GM12873 (cell line): ENCODE results near the gene CIB2.

ENCODE experiments used
- CTCF ChIP-seq: IDR thresholded peaks from 2 replicates; pipeline ENCODE4 v1.5.1; 2012; ENCODE audit warnings: low read depth, mild to moderate bottlenecking, moderate library complexity, low read length, control low read depth; ENCODE audit not compliant: insufficient read depth; ENCODE audit errors: missing control alignments

The CIB2 gene

DNA sequence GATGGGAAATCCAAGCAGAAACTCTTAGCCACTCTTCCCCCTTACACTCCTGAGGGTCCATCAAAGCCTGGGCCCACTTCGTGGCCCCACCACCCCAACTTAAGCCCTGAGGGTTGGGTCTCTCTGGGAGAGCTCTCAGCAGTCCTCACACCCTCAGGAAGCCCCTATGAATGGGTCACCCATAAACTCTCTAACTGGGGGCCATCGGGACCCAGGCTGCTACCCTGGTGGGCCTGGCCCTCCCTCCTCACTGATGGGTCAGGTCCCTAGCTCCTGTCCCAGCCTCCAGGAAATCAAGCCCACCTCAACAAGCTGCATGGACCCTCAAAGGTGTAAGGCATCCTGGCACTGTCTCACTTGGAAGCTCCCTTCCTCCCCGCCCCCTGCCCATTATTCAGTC lies 19.5 kb downstream of the CIB2 start:
- TF ChIP-seq CTCF = no peak

DNA sequence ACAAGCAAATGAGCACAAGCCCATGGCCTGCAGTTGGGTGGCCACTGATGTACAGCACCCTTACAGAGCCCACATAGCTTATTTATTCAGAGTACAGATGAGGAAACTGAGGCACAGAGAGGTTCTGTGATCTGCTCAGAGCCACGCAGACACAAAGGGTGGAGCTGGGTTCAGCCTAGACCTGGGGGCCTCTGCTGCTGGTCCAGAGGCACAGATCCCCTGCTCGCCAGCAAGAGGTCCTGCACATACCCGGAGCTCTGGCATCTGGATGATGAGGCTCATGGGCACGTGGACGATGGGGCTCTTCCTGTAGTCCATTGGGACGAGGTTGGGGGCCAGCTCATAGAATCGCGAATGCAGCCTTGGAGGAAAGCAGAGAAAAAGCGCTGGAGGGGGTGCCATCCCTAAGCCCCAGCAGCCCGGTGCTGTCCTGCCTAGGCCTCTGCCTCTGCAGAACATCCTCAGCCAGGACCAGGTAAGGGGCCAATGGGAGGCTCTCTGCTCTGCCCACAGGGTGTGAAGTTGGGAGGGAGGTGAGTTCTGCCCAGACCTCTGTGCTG lies 20.2 kb downstream of the CIB2 start:
- no peak for TF ChIP-seq CTCF

- no peak for TF ChIP-seq CTCF
These were observed 21.1 kb downstream of the CIB2 start for GRCh38 chr15:78110096-78110495.

DNA sequence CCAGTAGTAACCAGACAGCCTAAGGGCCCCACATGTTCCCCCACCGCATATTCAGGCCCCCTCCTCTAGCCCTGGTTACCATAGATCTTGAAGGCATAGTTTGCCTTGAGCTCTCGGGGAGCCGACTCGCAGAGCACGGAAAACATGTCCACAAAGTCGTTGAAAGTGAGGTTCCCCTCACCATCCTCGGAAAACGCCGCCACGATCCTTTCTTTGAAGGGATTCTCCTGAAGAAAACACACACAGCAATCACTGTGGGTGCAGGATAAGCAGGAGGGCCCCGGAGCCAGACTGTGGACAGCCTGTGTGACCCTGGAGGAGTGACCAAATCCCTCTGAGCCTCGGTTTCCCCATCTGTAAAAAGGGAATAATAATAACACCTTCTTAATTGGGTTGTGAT lies 22.1 kb downstream of the CIB2 start:
- no peak for TF ChIP-seq CTCF

DNA sequence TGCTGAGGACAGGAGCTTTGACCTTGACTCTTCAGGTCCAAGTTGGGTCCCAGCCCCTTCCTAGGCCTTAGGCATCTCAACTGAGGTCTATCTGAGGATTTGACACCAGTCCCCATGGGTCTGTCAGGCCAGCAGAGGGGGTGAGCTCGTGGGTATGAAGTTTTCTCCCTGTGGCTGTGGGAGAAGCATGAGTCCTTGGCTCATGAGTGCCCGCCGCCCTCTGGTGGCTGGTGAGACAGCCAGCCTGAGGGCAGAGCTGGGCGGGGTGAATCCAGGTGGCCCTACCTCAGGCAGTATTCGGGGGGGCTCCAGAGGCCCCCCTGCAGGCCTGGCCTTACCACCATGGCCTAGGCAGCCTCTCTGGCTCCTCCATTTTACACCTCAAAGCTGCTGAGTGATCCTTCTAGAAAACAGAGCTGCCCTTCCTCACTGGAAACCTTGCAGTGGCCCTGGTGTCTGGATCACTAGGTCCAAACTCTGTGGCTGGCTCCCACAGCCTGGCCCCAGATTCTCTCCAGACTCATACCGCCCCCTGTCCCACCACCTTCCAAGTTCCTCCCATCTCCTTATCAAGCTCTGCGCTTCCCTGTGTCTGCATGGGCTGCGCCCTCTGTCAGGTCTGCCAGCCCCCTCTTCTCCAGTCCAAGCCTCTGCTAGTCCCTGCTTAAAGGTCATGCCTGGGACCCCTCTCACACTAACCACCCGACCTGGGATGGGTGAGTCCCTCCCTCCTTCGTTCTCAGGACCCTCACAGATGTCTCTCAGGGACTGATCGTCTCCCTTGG lies 22.8 kb downstream of the CIB2 start:
- TF ChIP-seq CTCF = peak; percentile 92

DNA sequence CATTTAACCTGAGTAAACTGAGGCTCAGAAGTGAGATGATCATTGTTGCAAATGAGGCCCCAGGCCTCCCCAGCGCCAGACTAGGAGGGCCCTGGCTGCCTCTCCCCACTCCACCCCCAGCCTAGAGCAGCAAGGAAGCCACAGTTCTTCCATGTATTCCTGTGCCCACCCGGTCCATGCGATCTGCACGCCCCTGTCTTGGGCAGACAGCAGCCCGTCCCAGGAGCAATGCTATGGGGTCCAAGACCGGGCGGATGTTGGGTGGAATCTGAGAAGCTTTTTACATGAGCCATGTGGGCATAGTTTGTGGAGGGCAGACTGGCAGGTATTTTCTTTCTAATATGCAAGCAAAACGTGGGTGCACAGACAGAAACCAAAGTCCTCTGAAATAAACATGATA lies 23.8 kb downstream of the CIB2 start:
- no peak for TF ChIP-seq CTCF

DNA sequence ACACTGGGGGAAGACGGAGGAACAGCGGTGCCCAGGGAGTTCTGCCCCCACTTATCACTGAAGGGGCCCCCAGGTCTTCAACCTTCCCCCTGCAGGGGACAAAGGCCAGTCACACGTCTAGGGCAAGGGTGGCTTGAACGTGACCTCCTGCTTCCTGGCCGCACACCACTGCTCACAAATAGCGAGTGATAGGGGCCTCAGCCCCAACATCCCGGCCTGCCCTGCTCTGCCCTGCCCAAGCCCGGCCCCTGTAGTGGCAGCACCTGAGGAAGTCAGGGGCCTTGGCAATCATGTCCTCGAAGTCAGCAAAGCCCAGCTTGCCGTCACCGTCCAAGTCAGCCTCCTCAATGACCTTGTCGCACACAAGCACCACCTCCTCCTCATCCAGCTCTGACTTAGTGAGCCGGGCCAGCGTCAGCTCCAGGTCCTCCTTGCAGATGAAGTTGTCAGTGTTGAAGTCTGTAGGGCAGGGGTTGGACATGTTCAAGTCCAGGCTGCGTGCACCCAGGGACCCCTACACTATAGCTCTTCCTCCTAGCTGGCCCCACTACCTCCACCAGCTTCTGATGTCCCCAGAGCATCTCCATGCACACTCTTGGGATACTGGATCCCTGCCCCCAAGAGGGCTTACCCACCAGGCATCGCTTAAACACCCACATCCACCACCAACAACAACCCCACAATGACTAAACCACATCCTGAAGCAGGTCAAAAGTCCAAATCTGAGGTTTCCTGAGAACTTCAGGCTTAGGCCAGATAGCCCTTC lies 25.6 kb downstream of the CIB2 start:
- TF ChIP-seq CTCF = no peak
